Activated CD4-positive, alpha-beta T cell treated with anti-CD3 and anti-CD28 coated beads, Interleukin-10, Interleukin-2, amounts not matched to agents 100 ng/mL and 50 ng/mL, durations not matched to agents 16 hours and 8 hours (primary cell): ENCODE results near the gene CATSPERE.
"Not testable (repeated sequence)": the region's sequence is repeated elsewhere in the genome, so short reads cannot be mapped to it uniquely, and the experiment has no call there.

Source experiments
- DNase-seq: peaks from one replicate; pipeline ENCODE4 v3.0.0-alpha.2; 2020

Gene CATSPERE

DNA sequence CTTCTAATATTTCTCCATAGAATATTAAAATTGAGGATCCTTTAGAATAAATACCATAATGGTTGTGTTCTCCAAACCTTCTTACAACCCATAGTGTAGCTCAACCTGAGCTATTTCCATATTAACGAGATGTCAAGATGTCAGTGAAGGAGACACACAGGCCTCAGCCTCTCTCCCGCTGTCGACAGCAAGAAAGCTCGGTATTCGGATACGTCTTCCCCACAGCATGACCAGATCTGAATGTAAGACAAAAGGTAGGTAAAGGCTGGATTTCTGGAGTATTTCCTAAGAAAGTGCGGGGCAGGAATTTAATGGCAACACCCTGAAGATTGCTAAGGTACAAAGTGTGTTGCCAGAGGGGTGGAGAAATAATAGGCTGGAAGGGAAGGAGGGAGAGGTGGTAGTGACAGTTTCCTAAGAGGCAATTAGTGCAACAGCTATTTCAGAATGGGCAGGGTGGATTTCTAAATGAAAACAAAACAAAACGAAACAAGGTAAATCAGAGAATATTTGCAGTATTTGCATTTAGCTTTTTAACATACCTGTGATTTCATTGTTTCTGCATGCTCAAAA, 11.1 kb upstream of the CATSPERE start:
- no peak for DNase-seq

DNA sequence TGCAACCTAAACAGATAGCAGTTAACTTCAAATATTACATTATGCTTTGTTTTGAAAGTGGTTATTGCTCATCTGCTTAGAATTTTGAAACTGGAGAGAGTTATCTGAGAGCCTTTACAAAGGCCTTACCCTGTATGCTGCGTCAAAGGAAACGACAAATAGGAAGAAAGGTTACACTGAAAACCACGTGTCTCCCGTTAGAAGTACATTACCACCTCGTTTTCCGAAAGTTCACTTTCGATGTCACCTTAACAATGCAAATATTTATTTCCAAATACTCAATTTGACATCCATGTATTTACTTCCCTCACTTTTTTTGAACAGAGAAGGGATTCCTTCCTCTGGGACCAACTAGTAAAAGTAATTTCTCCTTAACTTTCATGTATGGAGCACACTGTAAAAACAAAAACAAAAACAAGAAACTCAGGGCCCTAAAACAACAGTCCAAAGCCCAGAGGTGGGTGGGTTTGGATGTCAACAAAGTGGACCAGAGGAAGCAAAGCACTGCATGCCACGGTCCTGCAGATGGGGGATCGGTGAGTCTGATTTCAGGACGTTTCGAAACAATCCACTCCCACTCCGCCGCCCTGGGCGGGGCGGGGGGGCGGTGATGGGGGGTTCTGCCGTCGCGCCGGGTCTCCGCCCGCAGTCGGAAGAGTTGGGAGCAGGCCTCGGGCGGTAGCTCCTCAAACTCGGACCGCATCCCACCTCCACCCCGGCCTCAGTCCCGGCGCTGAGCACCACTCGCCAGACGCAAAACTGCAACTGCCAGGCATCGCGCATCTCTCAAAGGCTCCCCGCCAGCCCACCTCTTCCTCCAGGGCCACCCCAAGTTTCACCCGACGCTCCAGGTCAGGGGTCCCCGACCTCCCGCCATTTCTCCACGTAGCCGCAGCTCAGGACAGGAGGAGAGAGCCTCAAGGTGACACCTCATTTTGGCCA, 10.2 kb upstream of the CATSPERE start:
- peak; percentile 67 for DNase-seq

DNA sequence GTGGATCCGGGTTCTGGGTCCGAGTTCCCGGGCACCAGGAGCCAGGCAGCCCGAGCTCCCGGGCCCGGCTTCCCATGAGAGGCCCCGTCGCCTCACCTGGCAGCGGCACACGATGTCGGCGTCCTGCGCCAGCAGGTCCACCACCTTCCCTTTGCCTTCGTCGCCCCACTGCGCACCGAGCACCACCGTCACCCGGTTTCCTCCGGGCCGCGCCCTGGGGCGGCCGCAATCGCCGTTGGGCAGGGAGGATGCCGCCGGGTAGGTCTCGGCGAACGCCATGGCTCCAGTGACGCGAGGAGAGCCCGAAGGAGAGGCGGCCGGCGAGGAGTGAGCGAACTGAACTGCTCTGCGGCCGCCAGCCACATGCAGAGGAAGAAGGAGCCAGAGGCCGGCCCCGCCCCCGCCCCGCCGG, 9.5 kb upstream of the CATSPERE start, which contains the start of gene ADSS2:
ADSS2 (minus strand) TSS at position 371 of the 412 bp plus-strand sequence; CDS start at position 279, 92 bp downstream.
- no peak for DNase-seq

DNA sequence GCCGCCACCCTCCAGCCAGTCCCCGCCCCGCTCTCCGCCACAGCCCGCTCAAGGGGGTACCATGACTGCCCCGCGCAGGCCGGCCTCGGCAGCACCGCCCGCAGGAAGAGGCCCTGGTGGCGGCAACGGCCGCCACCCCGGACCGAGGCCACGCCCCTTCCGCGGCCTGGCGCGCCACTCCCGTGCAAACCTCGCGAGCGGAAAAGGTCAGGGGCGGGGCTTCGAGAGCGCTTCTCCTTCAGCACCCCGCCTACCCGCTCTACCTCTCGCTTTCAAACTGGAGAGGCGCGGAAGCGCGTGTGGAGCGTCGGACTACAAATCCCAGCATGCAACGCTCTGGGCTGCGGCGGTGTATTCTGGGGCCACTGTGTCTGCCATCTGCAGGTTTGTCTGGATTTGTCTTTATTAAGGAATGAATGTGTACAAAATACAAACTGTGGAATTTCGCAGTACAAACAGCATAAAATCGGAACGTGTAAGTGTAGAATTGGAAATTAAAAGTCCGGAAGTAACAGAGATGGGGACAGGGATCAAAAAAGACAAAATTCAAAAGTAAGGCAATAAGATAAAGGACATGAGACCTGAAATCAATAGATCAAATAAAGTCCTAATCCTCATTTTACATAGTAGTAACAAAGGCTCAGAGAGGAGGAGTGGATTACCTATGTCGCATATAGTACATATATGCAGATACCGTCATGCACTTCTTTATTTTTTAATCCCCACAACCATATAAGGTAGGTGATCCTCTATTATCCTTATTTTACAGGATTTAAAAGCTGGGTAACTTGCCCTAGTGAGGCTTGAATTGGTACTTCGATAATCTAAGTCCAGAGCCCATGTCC, 8.9 kb upstream of the CATSPERE start:
- DNase-seq = peak; percentile 99

GRCh38 chr1:244454412-244454811, 6.7 kb upstream of the CATSPERE start:
- no peak for DNase-seq

GRCh38 chr1:244456586-244456985, 4.5 kb upstream of the CATSPERE start:
- no peak for DNase-seq

GRCh38 chr1:244458781-244459180, 2.3 kb upstream of the CATSPERE start:
- no peak for DNase-seq

GRCh38 chr1:244460197-244460596, 876 bp upstream of the CATSPERE start:
- DNase-seq = peak; percentile 37

DNA sequence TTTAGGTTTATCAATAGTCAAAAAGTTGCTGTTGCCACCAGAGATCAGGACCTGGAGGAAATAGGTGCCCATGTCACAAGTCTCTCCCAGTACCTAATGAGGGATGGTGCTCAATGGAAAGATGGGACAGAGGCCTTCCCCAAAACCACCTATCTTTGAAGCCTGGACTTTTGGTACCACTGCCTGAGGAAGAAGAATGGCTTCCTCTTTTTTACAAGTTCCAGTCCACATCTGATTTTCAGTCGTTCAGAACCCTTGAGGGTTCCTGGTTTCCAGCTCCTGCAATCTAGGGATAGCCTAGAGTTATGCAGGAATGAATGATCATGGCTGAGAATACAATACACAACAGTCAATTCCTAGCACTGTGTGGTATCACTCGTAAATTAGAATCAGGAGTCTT, 5.7 kb downstream of the CATSPERE start:
- no peak for DNase-seq

GRCh38 chr1:244473059-244473605, 12.1 kb downstream of the CATSPERE start:
- DNase-seq = no peak

DNA sequence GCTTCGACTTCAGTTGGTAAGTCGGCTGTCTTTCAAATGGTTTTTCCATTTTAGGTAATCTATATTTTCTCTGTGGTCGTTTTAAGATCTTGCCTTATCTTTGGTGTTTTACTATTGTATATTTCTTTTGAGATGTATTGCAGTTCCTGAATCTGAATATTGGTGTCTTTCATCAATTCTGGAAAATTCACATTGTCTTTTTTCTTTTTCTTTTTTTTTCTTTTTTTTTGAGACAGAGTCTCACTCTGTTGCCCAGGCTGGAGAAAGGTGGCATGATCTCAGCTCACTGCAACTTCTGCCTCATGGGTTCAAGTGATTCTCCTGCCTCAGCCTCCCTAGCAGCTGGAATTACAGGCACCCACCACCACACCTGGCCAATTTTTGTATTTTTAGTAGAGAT, 23.9 kb downstream of the CATSPERE start:
- DNase-seq = not testable (repeated sequence)

DNA sequence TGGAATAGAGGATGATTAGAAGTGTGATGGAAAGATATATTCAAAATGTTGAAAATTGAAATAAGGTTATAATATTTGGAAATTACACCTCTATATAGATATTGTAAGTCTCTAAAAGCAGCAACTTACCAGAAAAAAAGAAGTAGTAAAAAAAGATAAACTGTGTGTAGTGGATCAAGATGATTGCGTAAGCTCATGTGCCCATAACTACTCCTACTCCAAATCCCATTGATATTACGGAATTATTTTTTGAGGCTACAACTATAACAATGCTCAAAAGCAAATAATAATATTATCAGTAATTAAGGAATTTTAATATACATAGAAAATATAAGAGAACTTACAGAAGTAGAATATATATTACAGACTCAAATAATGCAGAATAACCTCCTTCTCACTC, 33.6 kb downstream of the CATSPERE start:
- DNase-seq = no peak

- no peak for DNase-seq
Measured at GRCh38 chr1:244496186-244496585, 35.1 kb downstream of the CATSPERE start.

- no peak for DNase-seq
Measured at GRCh38 chr1:244497805-244498204, 36.7 kb downstream of the CATSPERE start.

DNA sequence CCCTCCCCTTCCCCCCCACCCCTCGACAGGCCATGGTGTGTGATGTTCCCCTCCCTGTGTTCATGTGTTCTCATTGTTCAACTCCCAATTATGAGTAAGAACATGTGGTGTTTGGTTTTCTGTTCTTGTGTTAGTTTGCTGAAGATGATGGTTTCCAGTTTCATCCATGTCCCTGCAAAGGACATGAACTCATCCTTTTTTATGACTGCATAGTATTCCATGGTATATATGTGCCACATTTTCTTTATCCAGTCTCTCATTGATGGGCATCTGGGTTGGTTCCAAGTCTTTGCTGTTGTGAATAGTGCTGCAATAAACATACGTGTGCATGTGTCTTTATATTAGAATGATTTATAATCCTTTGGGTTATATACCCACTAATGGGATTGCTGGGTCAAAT, 38.4 kb downstream of the CATSPERE start:
- not testable (repeated sequence) for DNase-seq

GRCh38 chr1:244500515-244500914, 39.4 kb downstream of the CATSPERE start:
- not testable (repeated sequence) for DNase-seq

DNA sequence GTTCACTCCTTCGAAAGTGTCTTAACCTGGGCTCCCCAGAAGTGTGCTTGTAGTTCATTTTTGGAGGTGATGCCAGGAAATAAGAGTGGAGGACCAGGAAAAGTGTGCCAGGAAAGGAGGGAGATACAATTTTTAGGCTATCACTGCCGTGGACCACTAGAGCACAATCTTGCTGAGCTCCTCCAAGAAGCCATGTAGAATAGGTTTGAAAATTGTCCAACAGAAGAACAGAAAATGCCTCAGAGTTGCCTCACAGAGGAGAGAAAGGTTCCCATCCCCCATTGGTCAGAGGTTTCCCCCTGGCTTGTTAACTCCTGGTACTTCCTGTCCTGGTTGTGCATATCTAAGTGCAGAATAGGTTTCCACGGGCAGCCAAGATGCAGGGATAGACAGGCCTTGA, 41.6 kb downstream of the CATSPERE start:
- DNase-seq = no peak

- no peak for DNase-seq
Measured at GRCh38 chr1:244513493-244513892, 52.4 kb downstream of the CATSPERE start.

DNA sequence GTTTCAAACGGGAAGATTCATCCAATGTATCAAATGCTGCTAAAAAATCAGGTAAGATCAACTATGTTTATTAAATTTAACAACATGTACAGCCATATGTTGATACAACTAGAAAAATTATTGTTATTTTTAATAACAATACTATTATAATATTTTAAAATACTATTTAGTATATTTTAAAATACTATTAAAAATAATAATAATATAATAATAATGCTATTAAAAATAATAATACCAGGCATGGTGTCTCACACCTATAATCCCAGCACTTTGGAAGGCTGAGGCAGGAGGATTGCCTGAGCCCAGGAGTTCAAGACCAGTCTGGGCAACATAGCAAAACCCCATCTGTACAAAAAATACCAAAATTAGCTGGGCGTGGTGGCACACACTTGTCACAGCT, 54.6 kb downstream of the CATSPERE start:
- DNase-seq = no peak

GRCh38 chr1:244536316-244536715, 75.2 kb downstream of the CATSPERE start:
- no peak for DNase-seq

DNA sequence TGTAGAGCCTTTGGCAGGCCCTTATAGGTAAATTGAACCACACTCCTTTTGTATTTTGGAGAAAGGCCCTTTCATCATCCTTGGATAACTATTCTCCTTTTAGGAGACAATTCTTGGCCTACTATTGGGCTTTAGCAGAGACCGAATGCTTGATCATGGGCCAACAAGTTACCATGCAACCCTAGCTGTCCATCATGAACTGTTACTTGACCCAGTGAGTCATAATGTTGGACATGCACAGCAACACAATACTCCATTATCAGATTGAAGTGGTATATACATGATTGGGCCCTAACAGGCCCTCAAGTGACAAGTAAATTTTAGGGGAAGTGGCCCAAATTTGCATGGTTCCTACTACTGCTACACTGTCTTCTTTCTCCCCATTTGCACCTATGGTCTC, 84.4 kb downstream of the CATSPERE start:
- DNase-seq = no peak

GRCh38 chr1:244548558-244549115, 87.6 kb downstream of the CATSPERE start:
- DNase-seq = no peak

- no peak for DNase-seq
Measured at GRCh38 chr1:244552336-244552735, 91.3 kb downstream of the CATSPERE start.
